ENCODE measurements around the gene CHIC2.

Gene CHIC2

GRCh38 chr4:54103190-54103574 is 38.8 kb upstream of the CHIC2 start:
- H3K79me2 ChIP-seq (ENCODE audit: insufficient read depth, low read length), result no peaks in the 10 kb centered on the region
- H4K20me1 ChIP-seq (ENCODE audit: insufficient read depth, low read length), result no peaks in the 10 kb centered on the region
- no peak overlapping the region for H3K4me3 ChIP-seq (ENCODE audit: low read depth, low read length, poor library complexity, severe bottlenecking)
- H3F3A ChIP-seq (ENCODE audit: insufficient read depth, low read length), result no peaks in the 10 kb centered on the region
- H3K9me2 ChIP-seq (ENCODE audit: low read depth, low read length), result no peaks in the 10 kb centered on the region
- TF ChIP-seq CTCF (IDR thresholded peaks at IDR 0.05; ENCODE audit: low read length) (no peak), EZH2 (IDR thresholded peaks at IDR 0.05; ENCODE audit: borderline replicate concordance, low read length) (no peak)
- H3K36me3 ChIP-seq (ENCODE audit: insufficient read depth, low read length), result no peaks in the 10 kb centered on the region
- no peak overlapping the region for H2AFZ ChIP-seq (ENCODE audit: low read length)
- no peak overlapping the region for H3K4me2 ChIP-seq (ENCODE audit: low read length)
- no peaks in the 10 kb centered on the region for H3K9me3 ChIP-seq (ENCODE audit: low read length)
- H3K4me1 ChIP-seq (ENCODE audit: insufficient read depth, low read length, severe bottlenecking), result peaks cover 8% of the 10 kb centered on the region
- no peaks in the 10 kb centered on the region for H3K27me3 ChIP-seq (ENCODE audit: insufficient read depth, low read length)
- no peak overlapping the region for H3K9ac ChIP-seq (ENCODE audit: low read length)
- H3K27ac ChIP-seq (ENCODE audit: low read depth, low read length, poor library complexity, severe bottlenecking), result no peak overlapping the region

GRCh38 chr4:54102531-54103106 is 38.2 kb upstream of the CHIC2 start:
- Histone ChIP-seq H3K4me1 (ENCODE audit: insufficient read depth, low read length, severe bottlenecking) (peaks cover 8% of the 10 kb centered on the region), H3K9me2 (ENCODE audit: low read depth, low read length) (no peaks in the 10 kb centered on the region), H3K27me3 (ENCODE audit: insufficient read depth, low read length) (no peaks in the 10 kb centered on the region), H3K79me2 (ENCODE audit: insufficient read depth, low read length) (no peaks in the 10 kb centered on the region), H3K9me3 (ENCODE audit: low read length) (no peaks in the 10 kb centered on the region), H2AFZ (ENCODE audit: low read length) (no peak overlapping the region), H3K4me2 (ENCODE audit: low read length) (no peak overlapping the region), H3K9ac (ENCODE audit: low read length) (no peak overlapping the region), H4K20me1 (ENCODE audit: insufficient read depth, low read length) (no peaks in the 10 kb centered on the region), H3K27ac (ENCODE audit: low read depth, low read length, poor library complexity, severe bottlenecking) (no peak overlapping the region), H3K4me3 (ENCODE audit: low read depth, low read length, poor library complexity, severe bottlenecking) (no peak overlapping the region), H3F3A (ENCODE audit: insufficient read depth, low read length) (no peaks in the 10 kb centered on the region), H3K36me3 (ENCODE audit: insufficient read depth, low read length) (no peaks in the 10 kb centered on the region)
- TF ChIP-seq CTCF (IDR thresholded peaks at IDR 0.05; ENCODE audit: low read length) (no peak), EZH2 (IDR thresholded peaks at IDR 0.05; ENCODE audit: borderline replicate concordance, low read length) (no peak)

GRCh38 chr4:54101190-54102041 is 37.0 kb upstream of the CHIC2 start:
- H3K9me2 ChIP-seq (ENCODE audit: low read depth, low read length), result no peaks in the 10 kb centered on the region
- no peak overlapping the region for H3K4me3 ChIP-seq (ENCODE audit: low read depth, low read length, poor library complexity, severe bottlenecking)
- no peak overlapping the region for H2AFZ ChIP-seq (ENCODE audit: low read length)
- TF ChIP-seq EZH2 (IDR thresholded peaks at IDR 0.05; ENCODE audit: borderline replicate concordance, low read length) (no peak), CTCF (IDR thresholded peaks at IDR 0.05; ENCODE audit: low read length) (no peak)
- no peak overlapping the region for H3K9ac ChIP-seq (ENCODE audit: low read length)
- no peaks in the 10 kb centered on the region for H3K27me3 ChIP-seq (ENCODE audit: insufficient read depth, low read length)
- no peaks in the 10 kb centered on the region for H3K9me3 ChIP-seq (ENCODE audit: low read length)
- no peaks in the 10 kb centered on the region for H3K79me2 ChIP-seq (ENCODE audit: insufficient read depth, low read length)
- no peak overlapping the region; the same call in 1 of the 2 replicates for H3K4me2 ChIP-seq (ENCODE audit: low read length)
- H3F3A ChIP-seq (ENCODE audit: insufficient read depth, low read length), result no peaks in the 10 kb centered on the region
- no peaks in the 10 kb centered on the region for H4K20me1 ChIP-seq (ENCODE audit: insufficient read depth, low read length)
- H3K36me3 ChIP-seq (ENCODE audit: insufficient read depth, low read length), result no peaks in the 10 kb centered on the region
- peaks cover 8% of the 10 kb centered on the region for H3K4me1 ChIP-seq (ENCODE audit: insufficient read depth, low read length, severe bottlenecking)
- H3K27ac ChIP-seq (ENCODE audit: low read depth, low read length, poor library complexity, severe bottlenecking), result no peak overlapping the region
